SU-DHL-6 (cell line): ENCODE data around the gene PHLDB2.

Experiments used
- EZH2phosphoT487 ChIP-seq: fragments of 200-600 bp; sonication (generic), shearing (Covaris generic); conservative IDR thresholded peaks from 2 replicates; pipeline ENCODE4 v1.6.1; 2018; ENCODE audit warnings: mild to moderate bottlenecking, antibody characterized with exemption, low read length, moderate library complexity, mixed read lengths
- TF ChIP-seq, protein P1 (sequence below): fragments of 200-600 bp; sonication (generic); IDR thresholded peaks from one replicate; pipeline ENCODE4 v1.5.1; 2017; ENCODE audit warnings: antibody characterized with exemption, mild to moderate bottlenecking, low read length, moderate library complexity; ENCODE audit not compliant: insufficient read depth, poor library complexity, severe bottlenecking

DNA sequence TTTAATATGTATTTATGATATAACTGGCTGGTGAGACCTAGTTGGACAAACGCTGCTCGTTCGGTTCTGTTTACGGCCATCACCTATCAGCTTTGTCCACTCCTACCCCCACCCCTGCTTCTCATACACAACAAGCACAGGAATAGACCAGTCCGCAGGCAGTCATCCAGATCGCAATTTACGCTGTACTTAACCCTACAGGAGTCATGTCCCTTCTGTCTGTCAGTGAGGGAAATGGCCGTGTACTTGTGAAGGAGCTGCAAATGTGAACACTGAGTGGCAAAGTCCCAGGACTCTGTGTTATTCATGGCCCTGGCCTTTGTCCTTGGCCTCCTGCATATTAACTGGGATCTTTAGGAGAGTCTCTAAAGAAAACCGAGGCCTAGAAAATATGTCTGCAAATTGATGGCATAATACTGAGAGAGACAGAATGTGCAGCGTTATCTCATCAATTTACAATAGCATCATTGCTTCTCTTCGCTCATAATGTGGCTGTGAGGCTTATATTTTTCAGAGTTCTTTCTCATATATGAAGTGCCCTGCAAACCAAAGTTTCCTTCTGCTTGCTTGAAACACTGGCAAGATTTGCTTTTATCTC is 112.6 kb downstream of the PHLDB2 start:
- TF ChIP-seq, protein P1, sequence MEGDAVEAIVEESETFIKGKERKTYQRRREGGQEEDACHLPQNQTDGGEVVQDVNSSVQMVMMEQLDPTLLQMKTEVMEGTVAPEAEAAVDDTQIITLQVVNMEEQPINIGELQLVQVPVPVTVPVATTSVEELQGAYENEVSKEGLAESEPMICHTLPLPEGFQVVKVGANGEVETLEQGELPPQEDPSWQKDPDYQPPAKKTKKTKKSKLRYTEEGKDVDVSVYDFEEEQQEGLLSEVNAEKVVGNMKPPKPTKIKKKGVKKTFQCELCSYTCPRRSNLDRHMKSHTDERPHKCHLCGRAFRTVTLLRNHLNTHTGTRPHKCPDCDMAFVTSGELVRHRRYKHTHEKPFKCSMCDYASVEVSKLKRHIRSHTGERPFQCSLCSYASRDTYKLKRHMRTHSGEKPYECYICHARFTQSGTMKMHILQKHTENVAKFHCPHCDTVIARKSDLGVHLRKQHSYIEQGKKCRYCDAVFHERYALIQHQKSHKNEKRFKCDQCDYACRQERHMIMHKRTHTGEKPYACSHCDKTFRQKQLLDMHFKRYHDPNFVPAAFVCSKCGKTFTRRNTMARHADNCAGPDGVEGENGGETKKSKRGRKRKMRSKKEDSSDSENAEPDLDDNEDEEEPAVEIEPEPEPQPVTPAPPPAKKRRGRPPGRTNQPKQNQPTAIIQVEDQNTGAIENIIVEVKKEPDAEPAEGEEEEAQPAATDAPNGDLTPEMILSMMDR, result no peak
- no peak for TF ChIP-seq EZH2phosphoT487
